Nucleus accumbens (tissue), 56 donors: Measurements from ENCODE around the gene KLF12.

Experiments
- DNase-seq, 56 donors: peaks; one replicate each; lab custom pipeline; 2025; lab: John Stamatoyannopoulos, UW

Gene KLF12

GRCh38 chr13:74104661-74105275 is 29.4 kb downstream of the KLF12 start:
- DNase-seq: no peak

DNA sequence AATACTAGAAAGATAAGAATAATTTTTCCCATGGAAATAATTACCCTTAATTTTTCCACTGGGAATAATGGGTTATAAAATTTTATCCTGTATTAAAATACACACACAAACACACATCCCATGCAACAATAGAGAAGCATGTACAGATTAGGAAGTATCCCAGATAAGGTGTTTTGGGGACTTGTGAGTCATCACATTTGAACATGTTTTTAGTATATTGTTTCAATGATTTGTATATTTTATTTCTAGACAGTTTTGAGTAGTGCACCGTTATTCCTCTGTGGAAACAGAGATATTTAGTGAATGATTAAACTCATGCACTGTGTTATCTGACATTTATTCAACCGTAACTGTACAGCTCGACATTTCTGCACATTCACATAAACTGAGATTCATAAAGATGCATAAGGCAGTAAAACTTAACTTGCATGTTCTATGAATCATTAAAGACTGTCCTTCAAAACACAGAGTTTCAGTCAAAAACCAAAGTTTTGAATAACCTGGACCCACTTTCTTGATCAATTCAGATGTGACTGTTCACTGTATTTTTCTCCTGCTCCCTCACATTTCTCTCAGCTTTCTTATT is 30.1 kb downstream of the KLF12 start:
- DNase-seq: no peak

DNA sequence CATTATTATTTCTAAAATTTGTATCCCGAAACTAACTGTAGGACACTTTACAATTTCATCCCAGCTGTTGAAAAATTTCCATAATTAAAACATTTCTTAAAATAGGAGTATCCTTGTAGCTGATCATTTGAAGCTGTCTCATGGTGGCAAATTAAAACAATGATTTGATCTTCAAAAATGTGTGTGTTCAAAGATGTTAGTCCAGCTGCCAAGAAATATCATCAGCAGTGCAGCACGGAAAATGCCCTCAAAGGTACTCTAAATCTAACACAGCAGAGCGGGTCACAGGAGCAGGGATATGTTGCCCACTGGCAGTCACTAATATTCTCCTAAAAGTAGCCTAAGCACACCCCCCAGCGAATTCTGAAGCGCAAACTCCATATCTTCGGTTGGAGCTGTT is 31.0 kb downstream of the KLF12 start:
- no peak for DNase-seq

GRCh38 chr13:74102691-74103090 is 31.5 kb downstream of the KLF12 start:
- no peak for DNase-seq

DNA sequence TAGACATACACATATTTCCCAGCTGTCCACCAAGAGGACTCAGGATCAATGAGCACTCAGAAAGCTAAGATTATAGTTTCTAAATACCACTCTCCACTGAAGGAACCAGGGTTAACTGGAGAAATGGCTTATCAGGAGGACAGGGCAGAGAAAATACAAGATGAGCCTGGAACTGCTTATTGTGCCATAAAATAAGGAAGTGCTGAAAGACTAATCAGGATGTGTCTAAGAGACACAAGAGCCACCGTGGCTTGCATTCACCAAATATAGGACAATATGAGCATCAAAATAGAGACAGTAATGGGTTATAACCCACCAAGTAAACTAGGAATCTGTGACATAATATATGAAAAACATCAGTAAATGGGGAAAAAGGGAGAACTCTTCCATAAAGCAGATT is 32.8 kb downstream of the KLF12 start:
- no peak for DNase-seq

DNA sequence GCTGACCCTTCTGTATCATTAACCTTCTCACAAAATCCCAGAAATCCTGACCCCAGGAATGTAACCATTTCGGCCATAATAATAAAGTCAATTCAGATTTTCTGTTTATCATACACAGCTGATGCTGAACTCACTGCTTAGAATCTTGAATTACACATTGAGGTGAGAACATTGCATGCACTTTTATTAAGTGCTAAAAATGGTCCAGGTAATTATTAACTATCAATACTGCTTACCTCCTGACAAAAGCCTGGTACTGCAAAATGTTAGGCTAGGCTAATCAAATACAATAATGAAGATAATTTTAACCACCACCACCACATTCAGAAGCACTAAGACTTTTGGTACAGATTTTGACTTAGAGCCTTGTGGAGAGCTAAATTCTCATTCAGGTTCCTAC is 36.1 kb downstream of the KLF12 start:
- DNase-seq: no peak

GRCh38 chr13:74097116-74097515 is 37.1 kb downstream of the KLF12 start:
- DNase-seq: no peak

DNA sequence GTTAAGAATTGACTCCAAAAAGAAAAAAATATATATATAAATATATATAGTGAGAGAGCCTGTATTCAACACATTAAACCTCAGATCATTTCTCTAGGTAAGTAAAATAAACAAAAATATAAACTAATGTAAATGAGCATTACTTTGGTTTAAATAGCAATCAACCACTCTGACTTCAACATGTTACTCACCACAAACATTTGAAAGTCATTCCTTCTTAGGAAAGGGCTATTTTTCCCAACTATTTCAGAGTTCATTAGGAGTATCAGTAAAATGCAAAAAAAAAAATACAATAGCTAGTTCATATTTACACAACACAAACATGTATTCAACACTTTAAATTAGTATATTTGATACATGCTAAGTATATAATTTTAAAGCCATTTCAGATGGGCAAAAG is 40.5 kb downstream of the KLF12 start:
- no peak for DNase-seq

DNA sequence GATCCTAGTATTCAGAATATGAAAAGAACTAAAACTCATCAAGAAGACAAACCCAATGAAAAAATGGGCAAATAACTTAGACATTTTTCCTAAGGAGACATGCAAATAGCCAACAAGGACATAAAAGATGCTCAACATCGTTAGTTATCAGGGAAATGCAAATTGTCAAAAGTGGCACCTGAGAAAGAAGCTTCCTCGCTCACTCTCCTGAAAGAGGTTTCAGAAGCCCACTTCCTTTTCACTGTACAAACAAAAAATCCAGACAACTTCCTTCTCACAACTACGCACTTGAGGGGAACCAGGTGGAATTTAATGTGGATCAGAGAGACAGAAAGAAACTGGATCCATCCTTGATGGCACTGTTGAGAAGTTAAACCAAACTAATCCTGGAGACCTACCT is 41.5 kb downstream of the KLF12 start:
- no peak for DNase-seq

- no peak for DNase-seq
Measured at GRCh38 chr13:74090869-74091605, 43.2 kb downstream of the KLF12 start.

DNA sequence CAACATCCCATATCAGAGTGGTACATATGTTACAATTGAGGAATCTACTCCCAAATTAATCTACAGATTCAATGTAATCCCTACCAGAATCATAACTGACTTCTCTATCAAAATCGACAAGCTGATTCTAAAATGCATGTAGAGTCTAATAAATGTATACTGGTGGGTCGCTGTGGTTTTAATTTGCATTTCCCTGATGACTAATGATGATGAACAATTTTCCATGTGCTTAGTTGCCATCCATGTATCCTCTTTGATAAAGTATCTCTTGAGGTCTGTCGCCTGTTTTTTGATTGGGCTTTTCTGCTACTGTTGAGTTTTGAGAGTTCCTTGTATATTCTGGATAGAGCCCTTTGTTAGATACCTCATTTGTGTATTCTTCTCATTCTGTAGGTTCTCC is 43.8 kb downstream of the KLF12 start:
- DNase-seq: no peak

DNA sequence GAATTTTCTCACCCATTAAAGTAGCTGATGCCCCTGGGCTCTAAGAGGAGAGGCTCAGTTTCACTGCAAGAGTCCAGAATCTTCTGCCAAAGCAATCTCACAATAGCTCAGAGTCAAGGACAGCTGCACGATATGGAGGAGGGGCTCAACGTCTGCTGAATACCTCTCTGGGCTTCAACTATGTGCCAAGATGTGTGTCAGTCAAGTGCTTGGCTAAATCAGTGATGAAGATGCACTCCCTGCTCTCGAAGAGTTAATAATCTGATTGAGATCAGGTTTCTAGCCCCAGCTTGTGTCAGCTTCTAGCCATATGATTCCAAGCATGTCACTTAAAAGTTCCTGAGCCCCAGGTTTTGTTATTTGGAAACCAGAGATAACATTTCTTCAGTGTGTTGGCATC is 46.8 kb downstream of the KLF12 start:
- DNase-seq: no peak
